ENCODE data around the gene SEMA4D. TPM values are rescaled to one million over a fixed set of nuclear protein-coding genes. Genes with fewer than 3 reads are reported as not detected.

SEMA4D gene
- total and polyA plus RNA-seq, 2 of the 13 experiments (the other 11 are each of a cell fraction or from before 2014, with no cell fraction given) = 0.13 to 0.16 TPM

- Histone ChIP-seq H3K27ac (ENCODE audit: extremely low read length, insufficient read depth, low read length) (no peak overlapping the region), H3K4me2 (ENCODE audit: low read depth, low read length) (no peak overlapping the region), H3K27me3 (ENCODE audit: control insufficient read depth in 1 of 2, insufficient read depth in 2 of 2, low read length in 2 of 2) (peaks cover 2 to 26% of the 10 kb centered on the region in 2 experiments; a peak in 3 of 5 replicates), H3K36me3 (replicated peaks in 1 of 2; ENCODE audit: control insufficient read depth in 1 of 2, insufficient read depth in 2 of 2, low read length in 2 of 2) (no peaks in the 10 kb centered on the region), H3K9me3 (ENCODE audit: low read length) (no peaks in the 10 kb centered on the region), H2AFZ (ENCODE audit: low read length) (no peak overlapping the region), H4K20me1 (ENCODE audit: insufficient read depth, low read length) (no peaks in the 10 kb centered on the region), H3K9ac (ENCODE audit: insufficient read depth, low read depth, low read length) (no peak overlapping the region), H3K4me3 (replicated peaks in 1 of 3; ENCODE audit: insufficient read depth in 1 of 3, low read depth in 2 of 3, low read length in 3 of 3) (no peak overlapping the region), H3K79me2 (ENCODE audit: insufficient read depth, low read length) (no peaks in the 10 kb centered on the region), H3K4me1 (ENCODE audit: insufficient read depth, low read length) (no peaks in the 10 kb centered on the region)
- no TSS peak for BruUV-seq (replicated peaks)
- ATAC-seq (no peak), DNase-seq (ENCODE audit: low spot score) (no peak), FAIRE-seq (no peak)
- in situ Hi-C loops (cut with HindIII; ENCODE audit: extremely low pct_ligation_motif_present, low pct_unique_long_range_greater_than_20kb) = no loop called here
- ChIA-PET POLR2A (no interaction called here), CTCF (ENCODE audit: low intra/inter-chr PET ratio, low total read pairs) (no interaction called here)
- 20% methylated on average over 6 of the region's 9 CpGs for WGBS (ENCODE audit: low lambda C conversion rate)
- TF ChIP-seq ATF5 (CRISPR knock-in tag; IDR thresholded peaks at IDR 0.05; ENCODE audit: low read depth) (no peak), ZNF101 (CRISPR knock-in tag; IDR thresholded peaks at IDR 0.05; ENCODE audit: borderline replicate concordance, low read depth) (no peak), ZNF343 (CRISPR knock-in tag; IDR thresholded peaks at IDR 0.05) (no peak), ZNF431 (CRISPR knock-in tag; IDR thresholded peaks at IDR 0.05; ENCODE audit: borderline replicate concordance, low read depth) (no peak), HMGA1 (CRISPR knock-in tag; conservative IDR thresholded peaks at IDR 0.05) (no peak), SATB2 (CRISPR knock-in tag; IDR thresholded peaks at IDR 0.05) (no peak), RFXANK (CRISPR knock-in tag; IDR thresholded peaks at IDR 0.05) (no peak), ARNT (IDR thresholded peaks at IDR 0.05) (no peak), E2F5 (CRISPR knock-in tag; conservative IDR thresholded peaks at IDR 0.05) (no peak), ZKSCAN1 (IDR thresholded peaks at IDR 0.05; ENCODE audit: low read length) (no peak), MIXL1 (CRISPR knock-in tag; IDR thresholded peaks at IDR 0.05) (no peak), ATF2 (CRISPR knock-in tag; IDR thresholded peaks at IDR 0.05) (no peak), ZBTB40 (IDR thresholded peaks at IDR 0.05) (no peak), ZBTB40 (CRISPR knock-in tag; IDR thresholded peaks at IDR 0.05) (no peak), ZNF567 (CRISPR knock-in tag; IDR thresholded peaks at IDR 0.05; ENCODE audit: borderline replicate concordance) (no peak)
- intact Hi-C loops (cut with micrococcal nuclease; ENCODE audit: unreplicated experiment) = no loop called here
Observed at GRCh38 chr9:89444274-89444673, 53.6 kb downstream of the SEMA4D start.
